Measurements from ENCODE around the gene WIF1. TPM values are rescaled to one million over a fixed set of nuclear protein-coding genes. Genes with fewer than 3 reads are reported as not detected.

The WIF1 gene
- total RNA-seq, 1 experiment from 2014 or later = not detected

- Mint-ChIP-seq H3K27ac (ENCODE audit: unreplicated experiment) (no peak overlapping the region), H3K4me3 (ENCODE audit: low read depth, unreplicated experiment) (no peak overlapping the region), H3K36me3 (ENCODE audit: insufficient read depth, unreplicated experiment) (no peaks in the 10 kb centered on the region), H3K4me1 (ENCODE audit: low read depth, unreplicated experiment) (no peaks in the 10 kb centered on the region), H3K9me3 (ENCODE audit: low read depth, unreplicated experiment) (no peaks in the 10 kb centered on the region), H3K27me3 (ENCODE audit: unreplicated experiment) (peaks cover 12% of the 10 kb centered on the region)
- BruUV-seq (replicated peaks) = no TSS peak
- intact Hi-C loops (cut with micrococcal nuclease; ENCODE audit: unreplicated experiment) = no loop called here
- TF ChIP-seq CTCF (IDR thresholded peaks at IDR 0.05; ENCODE audit: unreplicated experiment) = no peak
- no peak for DNase-seq
- CTCF ChIA-PET = no interaction called here
These were observed 65.2 kb downstream of the WIF1 start for GRCh38 chr12:65055859-65056258.

DNA sequence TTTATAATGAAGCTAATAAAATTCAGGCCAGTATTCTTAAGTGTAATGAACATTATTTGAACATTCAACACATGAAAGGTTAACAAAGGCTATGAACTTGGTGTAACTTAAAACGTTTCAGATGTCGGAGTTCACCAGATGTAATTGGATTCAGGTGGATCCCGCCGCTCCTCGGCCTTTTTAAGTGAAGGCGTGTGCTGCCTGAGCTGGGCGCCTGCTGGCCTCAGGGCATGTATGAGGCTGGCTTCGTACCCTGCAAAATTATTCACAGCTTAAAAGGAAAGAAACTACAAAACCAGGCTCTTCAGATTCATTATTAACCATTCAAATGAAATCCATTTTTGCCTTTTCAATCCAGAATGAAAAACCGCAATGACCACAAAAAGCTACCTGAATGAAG lies 69.9 kb downstream of the WIF1 start:
- CTCF ChIA-PET = no interaction called here
- H3K36me3 Mint-ChIP-seq (ENCODE audit: insufficient read depth, unreplicated experiment) = no peaks in the 10 kb centered on the region

DNA sequence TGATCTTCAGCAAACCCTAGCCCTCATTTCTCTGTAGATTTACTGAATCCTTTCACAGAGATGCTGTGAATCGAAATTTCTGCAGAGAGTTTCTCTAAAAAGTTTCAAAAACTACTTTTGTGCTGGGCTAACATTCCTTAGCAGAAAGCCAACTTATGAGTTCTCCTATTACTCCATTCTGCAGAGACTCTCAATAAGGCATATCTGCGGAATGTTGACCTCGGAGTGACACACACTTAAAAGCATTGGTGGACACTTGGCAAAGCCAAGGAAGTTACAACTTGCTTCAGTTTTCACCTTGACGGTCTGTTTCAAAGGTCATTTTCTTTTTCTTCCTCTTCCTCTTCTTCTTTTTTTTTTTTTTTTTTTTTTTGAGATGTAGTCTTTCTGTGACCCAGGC lies 75.8 kb downstream of the WIF1 start:
- no peaks in the 10 kb centered on the region for H3K36me3 Mint-ChIP-seq (ENCODE audit: insufficient read depth, unreplicated experiment)
- intact Hi-C loops (cut with micrococcal nuclease; ENCODE audit: unreplicated experiment) = no loop called here
- H3K27ac Mint-ChIP-seq (ENCODE audit: unreplicated experiment) = no peak overlapping the region
- peaks cover 19% of the 10 kb centered on the region for H3K27me3 Mint-ChIP-seq (ENCODE audit: unreplicated experiment)
- no TSS peak for BruUV-seq (replicated peaks)
- no peak for TF ChIP-seq CTCF (IDR thresholded peaks at IDR 0.05; ENCODE audit: unreplicated experiment)
- CTCF ChIA-PET = interaction anchor here (0.7 kb wide), 1 partner anchor 16 kb away, joined by 4 read pairs; no protein-coding TSS in a partner anchor
- DNase-seq = no peak
- no peak overlapping the region for H3K4me3 Mint-ChIP-seq (ENCODE audit: low read depth, unreplicated experiment)
- peaks cover 5% of the 10 kb centered on the region for H3K4me1 Mint-ChIP-seq (ENCODE audit: low read depth, unreplicated experiment)
- no peaks in the 10 kb centered on the region for H3K9me3 Mint-ChIP-seq (ENCODE audit: low read depth, unreplicated experiment)

More for the DNA sequence above, 69.9 kb downstream of the WIF1 start:
- H3K4me3 Mint-ChIP-seq (ENCODE audit: low read depth, unreplicated experiment) = no peak overlapping the region
- peaks cover 5% of the 10 kb centered on the region for H3K4me1 Mint-ChIP-seq (ENCODE audit: low read depth, unreplicated experiment)
- no TSS peak for BruUV-seq (replicated peaks)
- TF ChIP-seq CTCF (IDR thresholded peaks at IDR 0.05; ENCODE audit: unreplicated experiment) = no peak
- no peak for DNase-seq
- no peaks in the 10 kb centered on the region for H3K9me3 Mint-ChIP-seq (ENCODE audit: low read depth, unreplicated experiment)
- H3K27me3 Mint-ChIP-seq (ENCODE audit: unreplicated experiment) = peaks cover 19% of the 10 kb centered on the region
- H3K27ac Mint-ChIP-seq (ENCODE audit: unreplicated experiment) = no peak overlapping the region
- intact Hi-C loops (cut with micrococcal nuclease; ENCODE audit: unreplicated experiment) = no loop called here

DNA sequence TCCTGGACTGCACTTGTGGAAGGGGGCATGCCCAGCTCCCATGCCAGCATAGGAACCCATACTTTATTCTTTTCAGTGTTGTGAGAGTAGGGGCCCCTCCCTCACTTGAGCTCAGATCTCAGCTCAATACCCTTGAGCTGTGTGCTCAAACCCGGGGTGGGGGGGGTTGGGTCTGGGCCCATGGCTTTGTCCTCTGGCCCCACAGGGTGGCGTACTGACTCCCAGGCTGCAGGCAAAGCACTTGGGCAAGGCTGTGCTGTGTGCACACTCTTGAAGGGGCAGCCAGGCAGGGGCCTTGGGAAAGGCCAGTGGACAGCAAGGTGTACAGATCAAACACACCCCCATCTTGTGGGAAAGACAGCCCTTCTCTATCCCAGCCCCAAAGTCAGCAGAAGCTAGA lies 81.8 kb downstream of the WIF1 start:
- H3K4me3 Mint-ChIP-seq (ENCODE audit: low read depth, unreplicated experiment) = no peak overlapping the region
- CTCF ChIA-PET = interaction anchor here (0.7 kb wide), 1 partner anchor 157 kb away, joined by 4 read pairs; no protein-coding TSS in a partner anchor
- no peak for TF ChIP-seq CTCF (IDR thresholded peaks at IDR 0.05; ENCODE audit: unreplicated experiment)
- intact Hi-C loops (cut with micrococcal nuclease; ENCODE audit: unreplicated experiment) = no loop called here
- no TSS peak for BruUV-seq (replicated peaks)
- no peak for DNase-seq
- no peaks in the 10 kb centered on the region for H3K36me3 Mint-ChIP-seq (ENCODE audit: insufficient read depth, unreplicated experiment)
- peaks cover 5% of the 10 kb centered on the region for H3K9me3 Mint-ChIP-seq (ENCODE audit: low read depth, unreplicated experiment)
- peaks cover 33% of the 10 kb centered on the region for H3K27me3 Mint-ChIP-seq (ENCODE audit: unreplicated experiment)
- no peaks in the 10 kb centered on the region for H3K4me1 Mint-ChIP-seq (ENCODE audit: low read depth, unreplicated experiment)
- no peak overlapping the region for H3K27ac Mint-ChIP-seq (ENCODE audit: unreplicated experiment)
